SK-MEL-5 (cell line): ENCODE data around the gene ACOX1. TPM values are rescaled to one million over a fixed set of nuclear protein-coding genes. Genes with fewer than 3 reads are reported as not detected.

Source experiments
- DNase-seq: peaks from one replicate; pipeline ENCODE4 v3.0.0-alpha.2; 2016; ENCODE audit warnings: low read depth, low spot score
- in situ Hi-C: cut with HindIII; loops from 2 replicates; pipeline ENCODE4 v1.10.0; 2016; ENCODE audit warnings: low sequenced_read_pairs, high pct_unique_total_duplicates, low pct_unique_long_range_greater_than_20kb
- total RNA-seq: library from RNA; depleted of rRNA; stranded (reverse); fragments of >200 nt; shearing (Covaris generic); gene quantifications from 2 replicates; pipeline ENCODE4 v1.2.3, GENCODE V29; 2014; rRNA removed

ACOX1 gene
- total RNA-seq, 1 experiment from 2014 or later: 43.2 TPM

DNA sequence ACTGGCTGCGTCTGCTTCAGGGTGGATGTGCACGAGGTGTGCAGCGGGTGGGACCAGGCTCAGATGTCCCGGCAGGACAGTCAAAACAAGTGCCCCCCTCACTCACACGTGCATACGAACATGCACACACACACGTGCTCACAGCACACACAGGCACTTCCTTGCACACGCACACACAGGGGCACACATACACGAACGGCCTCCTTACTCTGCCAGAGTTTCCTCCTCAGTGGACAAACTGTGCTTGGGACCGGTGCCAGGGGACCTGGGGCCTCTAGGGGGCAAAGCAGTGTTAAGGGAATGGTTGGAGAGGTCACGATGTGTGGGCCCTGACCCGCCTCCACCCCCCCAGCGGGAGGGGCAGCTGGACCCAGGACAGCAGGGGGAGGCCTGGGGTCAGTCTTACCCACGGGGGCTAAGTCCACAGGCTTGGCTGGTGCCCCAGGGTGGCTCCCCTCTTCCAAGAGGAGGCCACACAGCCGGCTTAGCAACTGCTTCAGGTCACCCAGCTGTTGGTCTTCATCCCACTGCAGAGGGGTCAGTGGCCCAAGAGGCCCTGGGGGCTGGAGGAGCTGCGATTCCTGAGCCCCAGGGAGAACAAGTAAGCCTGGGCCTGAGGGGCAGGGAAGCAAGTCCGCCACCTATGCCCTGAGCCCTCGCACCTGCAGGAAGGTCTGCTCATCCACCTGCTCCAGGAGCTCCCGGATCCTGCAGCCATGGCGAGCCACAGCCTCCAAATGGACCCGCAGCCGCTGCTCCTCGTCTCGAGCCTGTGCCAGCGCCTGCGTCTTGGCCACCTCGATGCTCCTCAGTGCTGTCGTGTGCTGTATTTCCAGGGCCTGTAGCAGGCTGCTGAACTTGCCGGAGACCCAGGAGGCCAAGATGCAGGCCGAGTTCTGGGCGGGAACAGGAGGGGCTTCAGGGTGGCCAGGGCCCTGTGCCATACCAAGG is 87.1 kb downstream of the ACOX1 start:
- in situ Hi-C loops: no loop called here
- DNase-seq: no peak

Other genes with a start within 250 kb of the ACOX1 start
- gene GALK1, start 214.0 kb downstream of the ACOX1 start, total RNA-seq: 52.5 and 57.2 TPM in 2 replicates
- gene UNK, start 194.4 kb downstream of the ACOX1 start, total RNA-seq: 76.9 and 77.7 TPM in 2 replicates
- 1.3 and 1.8 TPM in 2 replicates for gene UNC13D, start 134.8 kb downstream of the ACOX1 start, total RNA-seq
- 49.5 and 67.9 TPM in 2 replicates for gene WBP2, start 123.8 kb downstream of the ACOX1 start, total RNA-seq
- gene TRIM47, start 100.6 kb downstream of the ACOX1 start, total RNA-seq: 7.3 and 8.1 TPM in 2 replicates
- 53.5 and 56.5 TPM in 2 replicates for gene TRIM65, start 82.2 kb downstream of the ACOX1 start, total RNA-seq
- gene MRPL38, start 74.3 kb downstream of the ACOX1 start, total RNA-seq: 47.6 and 57.4 TPM in 2 replicates
- 17.6 and 24.8 TPM in 2 replicates for gene FBF1, start 38.1 kb downstream of the ACOX1 start, total RNA-seq
- 62.9 and 75.4 TPM in 2 replicates for gene TEN1, start 74 bp upstream of the ACOX1 start, total RNA-seq
- gene CDK3, start 21.7 kb upstream of the ACOX1 start, total RNA-seq: 3.1 and 4.3 TPM in 2 replicates
- 0.08 and 0.16 TPM in 2 replicates for gene EVPL, start 48.1 kb upstream of the ACOX1 start, total RNA-seq
- gene SRP68, start 93.4 kb upstream of the ACOX1 start, total RNA-seq: 58.2 and 68.6 TPM in 2 replicates
- 0.13 and 1.0 TPM in 2 replicates for gene GALR2, start 95.6 kb upstream of the ACOX1 start, total RNA-seq
- gene ZACN, start 100.0 kb upstream of the ACOX1 start, total RNA-seq: 0.53 and 0.74 TPM in 2 replicates
- gene EXOC7, start 124.6 kb upstream of the ACOX1 start, total RNA-seq: 126 and 145 TPM in 2 replicates
- gene FOXJ1, start 162.1 kb upstream of the ACOX1 start, total RNA-seq: not detected in 2 replicates